Peyer's patch (tissue), 4 donors: Measurements from ENCODE around the gene TMEM270. TPM values are rescaled to one million over a fixed set of nuclear protein-coding genes. Genes with fewer than 3 reads are reported as not detected.

Experiments used
- DNase-seq, 3 donors: peaks; one replicate each; pipeline ENCODE4 v3.0.0-alpha.2; 2017 to 2019
- H3K27ac ChIP-seq, 4 donors: fragments of 200-600 bp; sonication (generic); one replicate each; pipeline ENCODE4 v1.5.1; 2016 to 2019
- H3K27me3 ChIP-seq, 2 donors: fragments of 200-600 bp; sonication (generic); one replicate each; pipeline ENCODE4 v1.5.1; 2019
- H3K36me3 ChIP-seq, 3 donors: fragments of 200-600 bp; sonication (generic); one replicate each; pipeline ENCODE4 v1.5.1; 2016 to 2019
- H3K4me1 ChIP-seq, 4 donors: fragments of 200-600 bp; sonication (generic); one replicate each; pipeline ENCODE4 v1.5.1; 2016 to 2019
- H3K4me3 ChIP-seq, 4 donors: fragments of 200-600 bp; sonication (generic); 1 replicate in 3 of 4; 2 replicates in 1 of 4; pipeline ENCODE4 v1.5.1; 2016 to 2019; ENCODE audit warnings: mild to moderate bottlenecking in 1 of 4
- H3K9me3 ChIP-seq, 4 donors: fragments of 200-600 bp; sonication (generic); one replicate each; pipeline ENCODE4 v1.5.1; 2016 to 2019; ENCODE audit warnings: mild to moderate bottlenecking in 1 of 4
- CTCF ChIP-seq, 6 experiments: fragments of 450-650 bp in 4 of 6; fragments of 200-600 bp in 2 of 6; sonication (generic) in 1 of 6; IDR thresholded peaks; one replicate each; pipeline ENCODE4 v1.5.1; 2017 to 2019; ENCODE audit warnings: antibody characterized with exemption in 6 of 6, mild to moderate bottlenecking in 3 of 6, moderate library complexity in 1 of 6
- POLR2A ChIP-seq, 2 donors: fragments of 450-650 bp; IDR thresholded peaks; one replicate each; pipeline ENCODE4 v1.5.1; 2017; ENCODE audit warnings: antibody characterized with exemption in 2 of 2, mild to moderate bottlenecking in 2 of 2, moderate library complexity in 2 of 2
- total RNA-seq, 4 donors: library from RNA; depleted of rRNA; stranded (reverse); fragments of >200 nt; gene quantifications; one replicate each; pipeline ENCODE4 v1.1.0, GENCODE V29; 2016

The TMEM270 gene
- total RNA-seq, 4 donors from 2014 or later = not detected

- Histone ChIP-seq H3K4me1 (peaks cover 0 to 37% (median 13%) of the 10 kb centered on the region in 4 donors), H3K36me3 (peaks cover 0 to 11% (median 0%) of the 10 kb centered on the region in 3 donors), H3K27ac (peak overlapping the region in 3 of 4 donors; percentile 85 to 100 (median 98)), H3K27me3 (no peaks in the 10 kb centered on the region), H3K9me3 (peaks cover 0 to 3% (median 0%) of the 10 kb centered on the region in 4 donors), H3K4me3 (peak overlapping the region in 3 of 4 donors; percentile 15 to 87 (median 70))
- peak in 2 of 3 donors; percentile 83 to 85 for DNase-seq
- TF ChIP-seq POLR2A (IDR thresholded peaks at IDR 0.05) (peak; percentile 86 to 97), CTCF (IDR thresholded peaks at IDR 0.05) (peak in 2 of 6 experiments; percentile 34 to 38)
Observed at GRCh38 chr7:73829921-73830680, 30.9 kb upstream of the TMEM270 start.

DNA sequence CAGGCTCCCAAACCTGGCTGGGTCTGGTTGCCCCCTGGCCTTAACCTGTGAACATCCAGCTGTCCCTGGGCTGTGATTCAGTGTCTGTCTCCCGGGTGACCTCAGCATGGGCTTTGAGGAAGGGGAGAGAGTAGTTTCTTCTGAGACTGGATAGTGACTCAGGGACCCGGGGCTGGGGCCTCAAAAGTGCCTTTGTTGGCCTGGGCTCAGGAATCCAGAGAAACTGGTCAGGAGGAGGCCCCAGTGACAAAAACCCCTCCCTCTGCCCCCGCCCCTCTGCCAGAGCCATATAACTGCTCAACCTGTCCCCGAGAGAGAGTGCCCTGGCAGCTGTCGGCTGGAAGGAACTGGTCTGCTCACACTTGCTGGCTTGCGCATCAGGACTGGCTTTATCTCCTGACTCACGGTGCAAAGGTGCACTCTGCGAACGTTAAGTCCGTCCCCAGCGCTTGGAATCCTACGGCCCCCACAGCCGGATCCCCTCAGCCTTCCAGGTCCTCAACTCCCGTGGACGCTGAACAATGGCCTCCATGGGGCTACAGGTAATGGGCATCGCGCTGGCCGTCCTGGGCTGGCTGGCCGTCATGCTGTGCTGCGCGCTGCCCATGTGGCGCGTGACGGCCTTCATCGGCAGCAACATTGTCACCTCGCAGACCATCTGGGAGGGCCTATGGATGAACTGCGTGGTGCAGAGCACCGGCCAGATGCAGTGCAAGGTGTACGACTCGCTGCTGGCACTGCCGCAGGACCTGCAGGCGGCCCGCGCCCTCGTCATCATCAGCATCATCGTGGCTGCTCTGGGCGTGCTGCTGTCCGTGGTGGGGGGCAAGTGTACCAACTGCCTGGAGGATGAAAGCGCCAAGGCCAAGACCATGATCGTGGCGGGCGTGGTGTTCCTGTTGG, 30.0 kb upstream of the TMEM270 start, which contains the start of gene CLDN4:
Gene CLDN4 (plus strand): TSS at position 316 of the 903 bp plus-strand sequence. CDS start 206 bp downstream, at position 522.
- peak in 2 of 3 donors; percentile 94 to 98 for DNase-seq
- H3K27ac ChIP-seq = peak within 1 kb of the TSS in 3 of 4 donors; percentile 85 to 100 (median 98)
- peaks cover 0 to 32% (median 13%) of the 10 kb centered on the region in 4 donors for H3K4me1 ChIP-seq
- H3K36me3 ChIP-seq = peaks cover 0 to 11% (median 0%) of the 10 kb centered on the region in 3 donors
- peaks cover 0 to 3% (median 0%) of the 10 kb centered on the region in 4 donors for H3K9me3 ChIP-seq
- peak within 1 kb of the TSS in 3 of 4 donors; percentile 49 to 87 (median 70) for H3K4me3 ChIP-seq
- TF ChIP-seq POLR2A (IDR thresholded peaks at IDR 0.05) (peak; percentile 99 to 100), CTCF (IDR thresholded peaks at IDR 0.05) (no peak)
- no peaks in the 10 kb centered on the region for H3K27me3 ChIP-seq

- H3K9me3 ChIP-seq = peaks cover 0 to 3% (median 0%) of the 10 kb centered on the region in 4 donors
- H3K4me1 ChIP-seq = peaks cover 0 to 27% (median 11%) of the 10 kb centered on the region in 4 donors
- H3K36me3 ChIP-seq = peaks cover 0 to 11% (median 0%) of the 10 kb centered on the region in 3 donors
- no peaks in the 10 kb centered on the region for H3K27me3 ChIP-seq
- DNase-seq = no peak
- H3K4me3 ChIP-seq = peak overlapping the region in 3 of 4 donors; percentile 49 to 87 (median 70)
- TF ChIP-seq CTCF (IDR thresholded peaks at IDR 0.05) (no peak), POLR2A (IDR thresholded peaks at IDR 0.05) (no peak)
- H3K27ac ChIP-seq = peak overlapping the region in 3 of 4 donors; percentile 85 to 100 (median 98)
Observed at GRCh38 chr7:73831584-73831833, 29.4 kb upstream of the TMEM270 start.

DNA sequence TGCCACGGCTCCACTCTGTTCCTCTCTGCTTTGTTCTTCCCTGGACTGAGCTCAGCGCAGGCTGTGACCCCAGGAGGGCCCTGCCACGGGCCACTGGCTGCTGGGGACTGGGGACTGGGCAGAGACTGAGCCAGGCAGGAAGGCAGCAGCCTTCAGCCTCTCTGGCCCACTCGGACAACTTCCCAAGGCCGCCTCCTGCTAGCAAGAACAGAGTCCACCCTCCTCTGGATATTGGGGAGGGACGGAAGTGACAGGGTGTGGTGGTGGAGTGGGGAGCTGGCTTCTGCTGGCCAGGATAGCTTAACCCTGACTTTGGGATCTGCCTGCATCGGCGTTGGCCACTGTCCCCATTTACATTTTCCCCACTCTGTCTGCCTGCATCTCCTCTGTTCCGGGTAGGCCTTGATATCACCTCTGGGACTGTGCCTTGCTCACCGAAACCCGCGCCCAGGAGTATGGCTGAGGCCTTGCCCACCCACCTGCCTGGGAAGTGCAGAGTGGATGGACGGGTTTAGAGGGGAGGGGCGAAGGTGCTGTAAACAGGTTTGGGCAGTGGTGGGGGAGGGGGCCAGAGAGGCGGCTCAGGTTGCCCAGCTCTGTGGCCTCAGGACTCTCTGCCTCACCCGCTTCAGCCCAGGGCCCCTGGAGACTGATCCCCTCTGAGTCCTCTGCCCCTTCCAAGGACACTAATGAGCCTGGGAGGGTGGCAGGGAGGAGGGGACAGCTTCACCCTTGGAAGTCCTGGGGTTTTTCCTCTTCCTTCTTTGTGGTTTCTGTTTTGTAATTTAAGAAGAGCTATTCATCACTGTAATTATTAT, 28.9 kb upstream of the TMEM270 start:
- Histone ChIP-seq H3K27me3 (no peaks in the 10 kb centered on the region), H3K9me3 (peaks cover 0 to 3% (median 0%) of the 10 kb centered on the region in 4 donors), H3K27ac (peak overlapping the region in 3 of 4 donors; percentile 85 to 100 (median 98)), H3K4me3 (peak overlapping the region in 3 of 4 donors; percentile 49 to 87 (median 70)), H3K4me1 (peaks cover 0 to 21% (median 8%) of the 10 kb centered on the region in 4 donors), H3K36me3 (peaks cover 0 to 11% (median 0%) of the 10 kb centered on the region in 3 donors)
- TF ChIP-seq CTCF (IDR thresholded peaks at IDR 0.05) = no peak
- peak; percentile 63 to 64 for TF ChIP-seq POLR2A (IDR thresholded peaks at IDR 0.05)
- peak in 2 of 3 donors; percentile 79 to 84 for DNase-seq
